SH-SY5Y (cell line): ENCODE results near the gene MAPKAPK3.

ENCODE experiments used
- GATA2 ChIP-seq: IDR thresholded peaks from 2 replicates; pipeline ENCODE4 v1.6.1; 2011; ENCODE audit warnings: mild to moderate bottlenecking, low read depth, low read length
- GATA3 ChIP-seq: IDR thresholded peaks from 2 replicates; pipeline ENCODE4 v1.6.1; 2011; ENCODE audit warnings: low read depth, mild to moderate bottlenecking, low read length, moderate library complexity

MAPKAPK3 gene

GRCh38 chr3:50581459-50581842 is 35.5 kb upstream of the MAPKAPK3 start:
- no peak for TF ChIP-seq GATA3
- TF ChIP-seq GATA2: no peak

GRCh38 chr3:50582083-50582482 is 34.9 kb upstream of the MAPKAPK3 start:
- TF ChIP-seq GATA2: no peak
- no peak for TF ChIP-seq GATA3

DNA sequence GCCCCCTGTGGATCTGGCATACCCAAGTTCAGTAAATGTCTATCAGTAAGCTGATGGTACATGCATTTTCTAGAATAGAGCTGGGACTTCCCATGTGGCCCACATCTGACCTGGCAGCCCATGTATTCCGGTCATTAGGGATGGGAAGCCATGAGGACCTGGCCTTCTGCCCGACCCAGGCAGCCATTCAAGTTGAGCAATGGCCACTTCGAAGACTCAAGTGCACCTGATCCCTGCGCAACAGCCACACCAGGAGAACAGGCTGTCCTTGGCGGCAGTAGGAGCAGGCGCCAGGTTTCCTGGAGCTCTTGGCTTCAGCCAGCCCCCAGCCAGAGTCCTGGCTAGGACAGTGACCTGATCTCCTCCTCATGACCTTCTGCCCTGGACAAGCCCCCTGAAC is 33.1 kb upstream of the MAPKAPK3 start:
- TF ChIP-seq GATA3 (no peak), GATA2 (no peak)

DNA sequence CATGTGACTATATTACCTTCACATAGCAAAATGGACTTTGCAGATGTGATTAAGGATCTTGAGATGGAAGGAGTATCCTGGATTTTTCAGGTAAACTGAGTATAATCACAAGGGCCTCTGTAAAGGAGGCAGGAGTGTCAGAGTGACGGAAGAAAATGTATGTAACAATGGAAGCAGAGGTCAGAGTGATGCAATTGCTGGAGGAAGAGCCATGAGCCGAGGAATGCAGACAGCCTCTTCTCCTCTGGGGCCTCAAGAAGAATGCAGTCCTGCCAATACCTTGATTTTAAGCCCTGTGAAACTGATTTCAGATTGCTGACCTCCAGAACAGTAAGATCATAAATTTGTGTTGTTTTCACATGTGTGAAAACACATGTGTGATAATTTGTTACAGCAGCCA is 32.6 kb upstream of the MAPKAPK3 start:
- TF ChIP-seq GATA3 (no peak), GATA2 (no peak)

GRCh38 chr3:50585919-50586762 is 30.8 kb upstream of the MAPKAPK3 start:
- no peak for TF ChIP-seq GATA3
- TF ChIP-seq GATA2: no peak

DNA sequence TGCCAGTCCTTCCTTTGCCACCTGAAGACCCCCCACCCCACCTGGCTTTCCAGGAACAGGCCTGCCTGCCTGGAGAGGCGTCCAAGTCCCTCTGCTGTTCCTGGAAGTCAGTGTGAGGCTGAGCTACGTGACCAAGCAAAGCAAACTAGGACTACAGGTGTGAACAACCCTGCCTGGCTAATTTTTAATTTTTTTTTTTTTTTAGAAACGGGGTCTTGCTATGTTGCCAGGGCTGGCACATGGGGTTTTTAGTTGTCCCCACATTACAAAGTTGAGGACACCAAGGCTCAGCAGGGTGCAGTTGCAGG is 30.2 kb upstream of the MAPKAPK3 start:
- TF ChIP-seq GATA2 (no peak), GATA3 (no peak)

- no peak for TF ChIP-seq GATA3
These were observed 29.6 kb upstream of the MAPKAPK3 start for GRCh38 chr3:50587373-50587772.

GRCh38 chr3:50587806-50588758 is 28.9 kb upstream of the MAPKAPK3 start:
- TF ChIP-seq GATA3 (no peak), GATA2 (no peak)

DNA sequence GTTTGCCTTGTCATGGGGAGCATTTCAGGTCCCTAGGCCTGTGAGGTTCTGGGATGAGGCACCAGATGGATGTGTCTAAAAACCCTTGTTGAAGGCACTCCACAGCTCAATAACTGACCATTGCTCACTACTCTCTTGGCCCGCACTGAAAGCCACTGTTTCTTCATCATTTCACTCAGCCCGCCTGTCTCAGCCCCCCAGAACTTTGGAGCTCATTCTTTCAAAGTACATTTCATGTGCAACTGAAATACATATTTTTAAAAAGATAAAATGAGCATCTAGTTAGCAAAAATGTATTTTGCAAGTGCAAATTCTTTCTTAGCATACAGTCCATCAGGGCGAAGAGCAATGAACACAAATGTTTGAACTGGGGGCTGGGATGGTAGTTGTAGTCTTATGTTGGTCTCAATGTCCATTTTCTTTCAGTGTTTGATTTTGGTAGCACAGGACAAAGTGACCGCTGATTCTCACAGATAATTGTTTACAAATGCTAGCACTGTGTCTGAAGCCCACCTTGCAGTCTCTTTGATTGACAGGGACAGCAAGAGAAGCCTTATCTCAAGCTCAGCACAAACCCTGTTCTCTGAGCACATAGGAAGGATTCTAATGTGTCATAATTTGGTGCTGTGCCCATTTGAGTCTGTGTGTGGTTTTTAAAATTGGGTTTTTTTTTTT is 28.1 kb upstream of the MAPKAPK3 start:
- TF ChIP-seq GATA3 (no peak), GATA2 (no peak)

- TF ChIP-seq GATA3: no peak
- TF ChIP-seq GATA2: no peak
These were observed 25.7 kb upstream of the MAPKAPK3 start for GRCh38 chr3:50591196-50591741.

DNA sequence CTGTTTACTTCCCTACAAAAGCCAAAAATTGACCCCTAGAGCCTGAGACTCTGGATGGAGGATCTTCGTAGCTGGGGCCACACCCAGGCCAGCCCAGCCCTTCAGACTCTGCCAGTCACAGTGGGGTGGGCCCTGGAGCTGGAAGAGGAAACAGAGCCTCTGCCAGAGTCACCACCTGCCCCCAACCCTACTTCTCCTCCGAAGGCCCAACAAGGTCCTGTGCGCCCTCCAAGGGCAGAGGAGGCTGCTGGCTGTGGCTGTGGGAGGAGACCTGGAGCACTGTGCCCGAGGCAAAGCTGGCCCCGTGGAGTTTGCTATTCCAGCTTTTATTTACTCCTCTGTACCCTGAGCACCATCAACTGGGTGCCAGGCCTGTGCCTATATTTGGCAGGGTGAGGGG is 24.4 kb upstream of the MAPKAPK3 start:
- TF ChIP-seq GATA3 (no peak), GATA2 (no peak)

DNA sequence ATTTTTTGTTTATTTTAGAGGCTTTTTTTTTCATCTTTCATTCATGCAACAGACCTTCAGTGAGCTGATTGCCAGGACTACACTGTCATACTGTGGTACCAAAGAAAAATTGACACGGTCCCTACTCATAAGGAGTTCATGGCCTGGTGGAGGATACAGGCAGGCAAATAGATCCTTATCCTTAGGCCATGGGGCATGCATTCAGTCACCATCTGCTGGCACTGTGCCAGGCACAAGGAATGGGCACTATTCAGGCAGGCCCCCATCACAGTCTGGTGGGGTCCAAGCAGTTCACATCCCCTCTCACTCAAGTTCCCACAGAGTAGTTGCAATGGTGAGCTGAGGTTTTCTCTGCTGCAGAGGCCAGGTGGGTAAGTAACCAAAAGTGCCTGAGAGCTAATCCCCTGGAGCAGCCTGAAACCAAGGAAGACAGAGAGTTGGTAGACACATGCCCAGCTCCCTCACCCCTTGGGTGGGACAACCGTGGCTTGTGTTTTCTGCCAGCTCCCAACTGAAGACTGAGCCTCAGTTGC is 22.6 kb upstream of the MAPKAPK3 start:
- TF ChIP-seq GATA2 (peak; percentile 51; the same call in 1 of the 2 replicates), GATA3 (no peak)

DNA sequence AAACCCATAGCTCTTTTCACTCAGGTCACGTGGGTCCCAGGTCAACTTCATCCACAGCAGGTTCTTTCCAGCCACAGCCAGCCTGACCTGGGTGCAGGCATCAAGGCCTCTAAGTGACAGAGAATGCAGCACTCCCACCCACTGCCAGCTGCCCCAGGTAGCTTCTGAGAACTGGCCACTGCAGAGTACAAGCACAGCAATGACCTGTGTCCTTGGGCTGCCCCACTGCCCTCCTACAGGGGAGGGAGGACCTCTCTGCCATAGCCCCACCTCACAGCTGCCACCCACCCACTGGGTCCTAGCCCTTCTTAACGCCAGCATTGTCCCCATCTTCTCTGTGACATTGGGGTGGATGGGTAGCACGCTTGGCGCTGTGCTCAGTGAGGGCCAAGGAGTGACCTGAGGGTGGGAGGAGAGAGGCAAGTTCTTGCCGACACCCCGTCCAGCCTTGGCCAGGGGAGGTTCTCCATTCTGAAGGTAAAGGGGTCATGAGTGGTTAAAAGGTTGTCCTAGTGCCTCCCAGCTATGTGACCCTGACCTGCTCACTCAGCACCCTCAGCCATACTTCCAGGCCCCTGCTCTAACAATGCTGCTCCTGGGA is 17.7 kb upstream of the MAPKAPK3 start:
- no peak for TF ChIP-seq GATA3
- no peak for TF ChIP-seq GATA2
